ENCODE measurements around the gene NUPR2.
"Not testable (repeated sequence)": the region's sequence is repeated elsewhere in the genome, so short reads cannot be mapped to it uniquely, and the experiment has no call there.

NUPR2 gene

GRCh38 chr7:56086761-56087160 lies 29.5 kb downstream of the NUPR2 start:
- DNase-seq (ENCODE audit: low spot score) = no peak

- DNase-seq (ENCODE audit: low spot score) = peak; percentile 80
Measured at GRCh38 chr7:56083150-56083785, 32.9 kb downstream of the NUPR2 start.

GRCh38 chr7:56081626-56082340 lies 34.4 kb downstream of the NUPR2 start:
- no peak for DNase-seq (ENCODE audit: low spot score)

GRCh38 chr7:56080726-56081435 lies 35.3 kb downstream of the NUPR2 start:
- DNase-seq (ENCODE audit: low spot score) = not testable (repeated sequence)

- DNase-seq (ENCODE audit: low spot score) = peak; percentile 89
Measured at GRCh38 chr7:56079450-56080185, 36.6 kb downstream of the NUPR2 start.

GRCh38 chr7:56078196-56078595 lies 38.0 kb downstream of the NUPR2 start:
- DNase-seq (ENCODE audit: low spot score) = no peak

GRCh38 chr7:56077681-56078080 lies 38.5 kb downstream of the NUPR2 start:
- DNase-seq (ENCODE audit: low spot score) = no peak

- peak; percentile 84 for DNase-seq (ENCODE audit: low spot score)
Measured at GRCh38 chr7:56074371-56074791, 41.8 kb downstream of the NUPR2 start.

- DNase-seq (ENCODE audit: low spot score) = not testable (repeated sequence)
Measured at GRCh38 chr7:56066376-56066775, 49.8 kb downstream of the NUPR2 start.

Data from cerebellar cortex (tissue), 1 donor.